ENCODE results near the gene PDE6B. TPM values are rescaled to one million over a fixed set of nuclear protein-coding genes. Genes with fewer than 3 reads are reported as not detected.
"Not testable (repeated sequence)": the region's sequence is repeated elsewhere in the genome, so short reads cannot be mapped to it uniquely, and the experiment has no call there.

PDE6B gene
- total and polyA plus RNA-seq, 8 donors, result 7.6 to 21.1 (median 16.4) TPM

DNA sequence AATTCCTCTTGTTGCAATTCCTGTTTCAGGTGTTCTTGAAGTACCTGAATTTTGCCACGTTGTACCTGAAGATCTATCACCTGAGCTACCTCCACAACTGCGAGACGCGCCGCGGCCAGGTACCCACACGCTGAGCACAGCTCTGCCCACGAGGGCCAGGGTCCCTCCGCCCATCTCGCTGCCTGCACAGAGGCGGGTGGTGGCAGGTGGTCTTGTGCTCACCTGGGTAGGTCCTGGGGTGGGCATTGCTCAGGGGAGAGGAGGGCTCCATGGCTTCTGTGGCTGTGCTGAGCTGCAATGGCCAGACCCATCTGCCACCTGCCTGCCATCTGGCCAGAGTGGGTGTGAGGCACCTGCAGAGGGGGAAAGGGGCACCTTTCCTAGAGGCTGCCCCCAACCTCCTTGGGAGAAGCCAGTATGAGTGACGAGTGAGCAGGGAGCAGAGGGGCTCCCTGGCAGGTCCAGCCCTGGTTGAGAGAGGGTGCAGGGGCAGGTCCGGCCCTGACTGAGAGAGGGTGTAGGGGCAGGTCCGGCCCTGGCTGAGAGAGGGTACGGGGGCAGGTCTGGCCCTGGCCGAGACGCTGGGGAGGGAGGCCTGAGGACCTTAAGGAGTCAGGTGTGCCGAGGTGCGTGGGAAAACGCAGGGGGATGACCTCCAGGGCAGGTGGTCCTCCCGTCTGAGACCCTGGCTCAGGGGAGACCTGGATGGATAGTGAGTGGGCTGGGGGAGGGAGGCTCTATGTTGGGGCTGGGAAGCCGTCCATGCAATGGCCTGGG, 10.7 kb downstream of the PDE6B start:
- peaks cover 0 to 52% of the 10 kb centered on the region in 2 donors for H3K27me3 ChIP-seq
- ATAC-seq (no peak), DNase-seq (peak in 1 of 4 donors; percentile 77)
- H3K4me3 ChIP-seq, result no peak overlapping the region
- TF ChIP-seq, protein P1, sequence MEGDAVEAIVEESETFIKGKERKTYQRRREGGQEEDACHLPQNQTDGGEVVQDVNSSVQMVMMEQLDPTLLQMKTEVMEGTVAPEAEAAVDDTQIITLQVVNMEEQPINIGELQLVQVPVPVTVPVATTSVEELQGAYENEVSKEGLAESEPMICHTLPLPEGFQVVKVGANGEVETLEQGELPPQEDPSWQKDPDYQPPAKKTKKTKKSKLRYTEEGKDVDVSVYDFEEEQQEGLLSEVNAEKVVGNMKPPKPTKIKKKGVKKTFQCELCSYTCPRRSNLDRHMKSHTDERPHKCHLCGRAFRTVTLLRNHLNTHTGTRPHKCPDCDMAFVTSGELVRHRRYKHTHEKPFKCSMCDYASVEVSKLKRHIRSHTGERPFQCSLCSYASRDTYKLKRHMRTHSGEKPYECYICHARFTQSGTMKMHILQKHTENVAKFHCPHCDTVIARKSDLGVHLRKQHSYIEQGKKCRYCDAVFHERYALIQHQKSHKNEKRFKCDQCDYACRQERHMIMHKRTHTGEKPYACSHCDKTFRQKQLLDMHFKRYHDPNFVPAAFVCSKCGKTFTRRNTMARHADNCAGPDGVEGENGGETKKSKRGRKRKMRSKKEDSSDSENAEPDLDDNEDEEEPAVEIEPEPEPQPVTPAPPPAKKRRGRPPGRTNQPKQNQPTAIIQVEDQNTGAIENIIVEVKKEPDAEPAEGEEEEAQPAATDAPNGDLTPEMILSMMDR (IDR thresholded peaks at IDR 0.05), result no peak
- peaks cover 0 to 3% of the 10 kb centered on the region in 2 donors for H3K9me3 ChIP-seq
- no peaks in the 10 kb centered on the region for H3K36me3 ChIP-seq
- no peaks in the 10 kb centered on the region for H3K4me1 ChIP-seq
- H3K27ac ChIP-seq, result no peak overlapping the region
- intact Hi-C loops (cut with DNase I), result no loop called here

DNA sequence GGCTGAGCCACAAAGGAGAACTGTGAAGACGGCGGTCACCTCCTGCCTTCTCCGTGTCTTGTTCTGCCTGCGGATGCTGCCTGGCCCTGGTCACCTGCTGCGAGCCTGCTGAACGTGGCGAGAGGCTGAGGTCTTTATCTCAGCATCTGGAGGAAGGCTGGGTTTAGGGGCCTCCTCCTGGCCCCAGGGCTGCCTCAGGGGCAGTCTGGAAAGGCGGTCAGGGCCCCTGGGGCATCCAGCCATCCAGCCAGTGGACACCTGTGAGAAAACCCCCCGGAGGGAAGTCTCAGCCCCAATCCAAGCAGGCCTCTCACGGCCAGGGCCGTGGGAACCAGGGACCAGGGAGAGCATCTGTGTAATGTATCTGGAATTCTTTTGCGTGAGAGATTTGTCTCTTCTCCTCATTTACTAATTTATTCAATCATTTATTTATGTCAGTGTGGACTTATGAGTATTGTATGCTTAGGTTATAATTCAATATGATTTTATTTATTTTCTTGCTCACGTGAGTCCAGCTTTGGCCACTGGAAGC, 11.3 kb downstream of the PDE6B start:
- intact Hi-C loops (cut with DNase I), result no loop called here
- H3K4me1 ChIP-seq, result no peaks in the 10 kb centered on the region

DNA sequence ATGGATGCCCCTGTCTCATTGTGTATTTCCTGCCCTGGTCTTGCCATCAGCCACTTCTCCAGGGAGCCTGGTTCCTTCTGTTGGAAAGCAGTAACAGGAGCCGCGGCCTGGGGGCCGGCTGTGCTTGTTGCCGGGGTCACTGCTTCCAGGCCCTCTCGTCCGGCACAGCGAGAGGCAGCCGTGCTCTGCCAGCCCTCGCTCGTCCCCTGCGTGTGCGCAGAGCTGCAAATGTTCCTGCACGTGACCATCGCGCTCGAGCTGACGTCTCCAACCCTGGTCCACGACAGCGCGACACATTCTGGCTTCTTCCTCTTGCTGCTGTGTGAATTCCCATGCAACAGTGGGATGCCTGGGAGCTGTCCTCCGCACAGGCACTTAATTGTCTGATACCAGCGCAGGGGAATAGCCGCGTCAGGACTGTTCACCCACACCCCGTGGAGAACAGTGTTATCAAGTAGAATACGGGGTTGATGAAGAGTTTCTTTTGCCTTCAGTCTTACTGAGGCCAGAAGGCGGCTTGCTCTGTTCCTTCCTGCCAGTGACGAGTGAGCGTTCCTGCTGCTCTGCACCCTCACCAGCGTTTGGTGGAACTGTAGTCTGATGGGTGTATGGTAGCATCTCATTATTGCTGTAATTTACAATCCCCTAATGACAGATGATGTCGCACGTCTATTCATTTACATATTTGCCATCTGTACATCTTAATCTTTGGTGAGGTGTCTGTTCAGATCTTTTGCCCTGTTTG, 12.3 kb downstream of the PDE6B start:
- peaks cover 0 to 9% of the 10 kb centered on the region in 2 donors for H3K9me3 ChIP-seq
- DNase-seq (peak in 1 of 4 donors; percentile 74), ATAC-seq (no peak)
- no peak overlapping the region for H3K27ac ChIP-seq
- peaks cover 0 to 58% of the 10 kb centered on the region in 2 donors for H3K27me3 ChIP-seq
- H3K36me3 ChIP-seq, result no peaks in the 10 kb centered on the region
- H3K4me1 ChIP-seq, result no peaks in the 10 kb centered on the region
- H3K4me3 ChIP-seq, result no peak overlapping the region
- TF ChIP-seq, protein P1 (IDR thresholded peaks at IDR 0.05), result no peak
- intact Hi-C loops (cut with DNase I), result no loop called here

More for the DNA sequence above, 11.3 kb downstream of the PDE6B start:
- TF ChIP-seq, protein P1 (IDR thresholded peaks at IDR 0.05), result no peak
- Histone ChIP-seq H3K9me3 (peaks cover 0 to 6% of the 10 kb centered on the region in 2 donors), H3K27ac (no peak overlapping the region), H3K27me3 (peaks cover 0 to 52% of the 10 kb centered on the region in 2 donors), H3K36me3 (no peaks in the 10 kb centered on the region), H3K4me3 (no peak overlapping the region)
- DNase-seq (peak in 1 of 4 donors; percentile 72), ATAC-seq (no peak)

DNA sequence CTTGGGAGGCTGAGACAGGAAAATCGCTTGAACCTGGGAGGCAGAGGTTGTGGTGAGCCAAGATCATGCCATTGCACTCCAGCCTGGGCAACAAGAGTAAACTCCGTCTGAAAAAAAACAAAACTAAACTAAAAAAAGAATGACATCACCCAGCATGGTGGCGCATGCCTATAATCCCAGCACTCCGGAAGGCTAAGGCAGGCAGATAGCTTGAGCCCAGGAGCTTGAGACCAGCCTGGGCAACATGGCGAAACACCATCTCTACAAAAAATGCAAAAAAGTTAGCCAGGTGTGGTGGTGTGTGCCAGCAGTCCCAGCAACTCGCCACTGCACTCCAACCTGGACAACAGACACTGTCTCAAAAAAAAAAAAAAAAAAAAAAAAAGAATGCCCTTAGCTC, 17.0 kb downstream of the PDE6B start:
- H3K27me3 ChIP-seq, result peaks cover 0 to 54% of the 10 kb centered on the region in 2 donors
- not testable (repeated sequence) for ATAC-seq, H3K4me3 ChIP-seq

DNA sequence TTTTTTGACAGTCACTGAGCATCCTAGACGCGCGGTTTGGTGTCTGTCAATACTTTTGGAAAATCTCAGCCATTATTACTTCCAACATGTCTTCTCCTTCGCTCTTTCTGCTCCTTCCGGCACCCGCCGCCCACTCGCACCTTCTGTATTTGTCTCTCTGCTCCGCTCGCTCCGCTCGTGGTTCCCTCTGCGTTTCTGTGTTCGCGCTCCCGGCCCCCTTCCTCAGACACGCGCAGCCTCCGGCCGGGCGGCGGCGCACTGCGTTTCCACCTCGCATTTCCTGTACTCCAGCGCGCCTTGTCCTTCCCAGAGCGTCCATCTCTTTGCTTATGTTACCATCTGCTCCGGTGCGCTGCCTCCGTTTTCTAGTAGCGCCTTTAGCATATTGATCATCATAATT, 21.1 kb downstream of the PDE6B start:
- TF ChIP-seq, protein P1 (IDR thresholded peaks at IDR 0.05), result no peak
- no peaks in the 10 kb centered on the region for H3K36me3 ChIP-seq
- no peak overlapping the region for H3K27ac ChIP-seq
- H3K4me3 ChIP-seq, result no peak overlapping the region
- peak in 1 of 4 donors; percentile 77 for DNase-seq
- ATAC-seq, result no peak
- peaks cover 0 to 11% of the 10 kb centered on the region in 2 donors for H3K9me3 ChIP-seq
- H3K4me1 ChIP-seq, result no peaks in the 10 kb centered on the region
- intact Hi-C loops (cut with DNase I), result no loop called here
- H3K27me3 ChIP-seq, result peaks cover 8 to 70% of the 10 kb centered on the region in 2 donors

More for the DNA sequence above, 17.0 kb downstream of the PDE6B start:
- H3K27ac ChIP-seq; H3K36me3 ChIP-seq; intact Hi-C loops (cut with DNase I); H3K4me1 ChIP-seq: not testable (repeated sequence)
- H3K9me3 ChIP-seq, result peaks cover 0 to 12% of the 10 kb centered on the region in 2 donors
- DNase-seq, result peak in 1 of 4 donors; percentile 6

Measured in left lung (tissue), 10 donors.